Measurements from ENCODE around the gene SNX15.

GRCh38 chr11:64998690-64999431 lies 28.4 kb upstream of the SNX15 start:
- TF ChIP-seq CTCF (IDR thresholded peaks at IDR 0.05) (no peak), POLR2A (IDR thresholded peaks at IDR 0.05) (no peak)

All from prostate gland (tissue), 2 donors.